Spleen (tissue), 7 donors: ENCODE results near the gene RIPPLY3.

Experiments
- POLR2A ChIP-seq, 3 donors: fragments of 450-650 bp; IDR thresholded peaks; one replicate each; pipeline ENCODE4 v1.5.1; 2017; ENCODE audit warnings: antibody characterized with exemption in 3 of 3, mild to moderate bottlenecking in 1 of 3
- POLR2AphosphoS5 ChIP-seq, 3 donors: sonication (generic); formaldehyde crosslinking; IDR thresholded peaks; one replicate each; pipeline ENCODE4 v1.5.1; 2017; ENCODE audit warnings: antibody characterized with exemption in 3 of 3
- TF ChIP-seq, protein P1 (sequence below), 11 experiments: fragments of 200-600 bp in 7 of 11; fragments of 450-650 bp in 4 of 11; sonication (generic) in 4 of 11; IDR thresholded peaks in 8 of 11; conservative IDR thresholded peaks in 3 of 11; 1 replicate in 7 of 11; 2 replicates in 4 of 11; pipeline versions ENCODE4 v1.4.0 to v1.8.0; 2016 to 2021; ENCODE audit warnings: antibody characterized with exemption in 11 of 11, inconsistent platforms in 4 of 11, mild to moderate bottlenecking in 1 of 11
- donor health status: DM: no; HTN: no; CAD: no; lungs with moderate emphysema.
- donor health status: DM: no; HTN: no; CAD: no.
- donor health status: DM: no; HTN: no; CAD: no.

DNA sequence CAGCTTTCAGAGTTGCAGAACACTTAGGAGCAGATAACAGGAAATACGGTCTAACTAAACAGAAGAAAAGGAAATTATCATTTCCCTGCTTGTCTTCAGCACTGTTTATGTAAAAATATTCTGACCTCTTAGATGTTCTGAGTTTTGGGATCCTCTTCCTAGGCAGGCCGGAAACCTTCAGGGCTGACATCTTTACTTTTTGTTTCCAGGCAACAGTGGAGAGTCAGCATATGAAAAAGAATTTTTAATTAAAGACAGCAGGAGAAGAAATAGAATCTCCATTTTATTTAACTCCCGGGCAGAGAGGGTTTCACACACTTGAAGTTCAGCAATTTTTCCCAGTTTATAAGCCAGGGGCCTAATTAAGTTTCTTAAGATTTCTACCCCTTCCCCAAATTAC, 5.1 kb upstream of the RIPPLY3 start:
- no peak for TF ChIP-seq POLR2A (IDR thresholded peaks at IDR 0.05)
- TF ChIP-seq, protein P1, sequence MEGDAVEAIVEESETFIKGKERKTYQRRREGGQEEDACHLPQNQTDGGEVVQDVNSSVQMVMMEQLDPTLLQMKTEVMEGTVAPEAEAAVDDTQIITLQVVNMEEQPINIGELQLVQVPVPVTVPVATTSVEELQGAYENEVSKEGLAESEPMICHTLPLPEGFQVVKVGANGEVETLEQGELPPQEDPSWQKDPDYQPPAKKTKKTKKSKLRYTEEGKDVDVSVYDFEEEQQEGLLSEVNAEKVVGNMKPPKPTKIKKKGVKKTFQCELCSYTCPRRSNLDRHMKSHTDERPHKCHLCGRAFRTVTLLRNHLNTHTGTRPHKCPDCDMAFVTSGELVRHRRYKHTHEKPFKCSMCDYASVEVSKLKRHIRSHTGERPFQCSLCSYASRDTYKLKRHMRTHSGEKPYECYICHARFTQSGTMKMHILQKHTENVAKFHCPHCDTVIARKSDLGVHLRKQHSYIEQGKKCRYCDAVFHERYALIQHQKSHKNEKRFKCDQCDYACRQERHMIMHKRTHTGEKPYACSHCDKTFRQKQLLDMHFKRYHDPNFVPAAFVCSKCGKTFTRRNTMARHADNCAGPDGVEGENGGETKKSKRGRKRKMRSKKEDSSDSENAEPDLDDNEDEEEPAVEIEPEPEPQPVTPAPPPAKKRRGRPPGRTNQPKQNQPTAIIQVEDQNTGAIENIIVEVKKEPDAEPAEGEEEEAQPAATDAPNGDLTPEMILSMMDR (IDR thresholded peaks at IDR 0.05 in 8 of 11, conservative IDR thresholded peaks at IDR 0.05 in 3 of 11) = no peak
- TF ChIP-seq POLR2AphosphoS5 (IDR thresholded peaks at IDR 0.05) = no peak
